IPS-NIHi7 (cell line): ENCODE results near the gene VWA3B.
"Not testable (repeated sequence)": the region's sequence is repeated elsewhere in the genome, so short reads cannot be mapped to it uniquely, and the experiment has no call there.

Experiments used
- DNase-seq: peaks from one replicate; pipeline ENCODE4 v3.0.0; 2012; ENCODE audit warnings: mixed read lengths; ENCODE audit errors: extremely low spot score

Gene VWA3B

GRCh38 chr2:98086491-98087446, at the start of gene VWA3B:
VWA3B (plus strand) TSS chr2:98087167; CDS start chr2:98093093, 5,926 bp downstream.
- peak; percentile 98 for DNase-seq

GRCh38 chr2:98037206-98037605, 49.8 kb upstream of the VWA3B start:
- DNase-seq: no peak

- no peak for DNase-seq
These were observed 49.2 kb upstream of the VWA3B start for GRCh38 chr2:98037666-98038336.

DNA sequence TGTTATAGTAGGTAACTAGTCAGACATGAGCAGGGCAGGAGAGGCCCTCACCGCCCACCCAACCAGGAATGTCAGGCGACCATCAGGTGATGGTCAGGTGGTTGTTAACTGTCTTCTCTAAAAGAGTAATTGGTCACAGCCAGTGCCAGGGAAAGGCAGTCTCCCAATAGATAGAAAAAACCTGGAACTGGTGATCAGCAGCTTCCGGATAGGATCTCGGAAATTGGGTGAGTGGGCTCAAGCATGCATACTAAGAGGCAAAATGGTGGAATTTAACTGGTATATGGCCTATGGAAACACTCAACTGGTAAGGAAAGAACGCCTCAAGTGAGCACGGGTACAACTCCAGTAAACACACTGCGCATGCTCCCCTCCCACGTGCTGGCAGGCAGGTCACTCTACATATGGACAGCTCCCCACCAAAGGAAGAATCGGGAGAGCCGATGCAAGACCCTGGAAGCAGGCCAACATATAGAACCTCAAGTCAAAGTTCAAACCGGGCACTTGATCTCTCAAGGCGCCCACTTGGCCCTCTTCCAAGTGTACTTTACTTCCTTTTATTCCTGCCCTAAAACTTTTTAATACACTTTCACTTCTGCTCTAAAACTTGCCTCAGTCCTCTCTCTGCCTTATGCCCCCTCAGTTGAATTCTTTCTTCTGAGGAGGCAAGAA, 47.7 kb upstream of the VWA3B start:
- no peak for DNase-seq

- DNase-seq: no peak
These were observed 46.5 kb upstream of the VWA3B start for GRCh38 chr2:98040331-98040939.

GRCh38 chr2:98043101-98043500, 43.9 kb upstream of the VWA3B start:
- DNase-seq: no peak

DNA sequence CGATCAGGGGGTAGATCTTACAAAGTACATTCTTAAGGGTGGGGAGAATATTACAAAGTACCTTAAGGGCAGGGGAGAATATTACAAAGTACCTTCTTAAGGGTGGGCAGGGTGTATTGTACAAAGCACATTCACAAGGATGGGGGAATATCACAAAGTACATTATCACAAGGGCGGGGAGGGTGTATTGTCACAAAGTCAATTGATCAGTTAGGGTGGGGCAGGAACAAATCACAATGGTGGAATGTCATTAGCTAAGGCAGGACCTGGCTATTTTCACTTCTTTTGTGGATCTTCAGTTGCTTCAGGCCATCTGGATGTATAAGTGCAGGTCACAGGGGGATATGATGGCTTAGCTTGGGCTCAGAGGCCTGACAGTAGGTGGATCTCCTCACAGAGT, 42.2 kb upstream of the VWA3B start:
- not testable (repeated sequence) for DNase-seq

GRCh38 chr2:98050070-98050469, 36.9 kb upstream of the VWA3B start:
- DNase-seq: no peak

DNA sequence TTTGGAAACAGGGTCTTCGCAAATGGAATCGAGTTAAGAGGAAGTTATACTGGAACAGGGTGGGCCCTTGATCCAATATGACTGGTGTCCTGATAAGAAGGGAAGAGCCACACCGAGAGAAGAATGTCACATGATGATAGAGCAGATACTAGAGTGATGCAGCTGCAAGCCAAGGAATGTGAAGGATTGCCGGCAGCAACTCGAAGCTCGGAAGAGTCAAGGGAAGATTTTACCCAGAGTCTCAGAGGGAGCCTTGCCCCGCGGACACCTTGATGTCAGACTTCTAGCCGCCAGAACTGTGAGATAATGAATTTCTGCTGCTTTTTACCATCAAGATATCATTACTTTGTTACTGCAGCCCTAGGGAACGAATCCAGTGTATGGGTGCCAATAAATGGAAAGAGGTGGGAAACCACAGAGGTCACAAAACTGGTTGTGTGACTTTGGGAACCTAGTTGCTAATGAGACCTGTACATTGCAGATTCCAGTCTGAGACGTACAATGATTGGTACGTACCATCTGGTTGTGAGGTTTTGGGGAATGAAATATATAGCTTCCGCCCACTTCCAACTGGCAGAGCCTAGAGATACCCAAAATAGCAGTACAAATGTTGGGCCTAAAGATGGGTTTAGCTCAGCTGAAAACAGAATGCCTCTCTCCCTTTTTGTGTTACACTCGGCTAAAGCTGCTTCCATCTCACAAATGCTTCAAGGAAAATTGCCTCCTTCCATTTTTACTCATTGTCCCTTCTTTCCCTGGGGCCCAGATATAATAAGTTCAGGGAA, 28.6 kb upstream of the VWA3B start:
- no peak for DNase-seq

GRCh38 chr2:98060277-98060676, 26.7 kb upstream of the VWA3B start:
- no peak for DNase-seq

GRCh38 chr2:98063291-98063854, 23.6 kb upstream of the VWA3B start:
- peak; percentile 28 for DNase-seq

DNA sequence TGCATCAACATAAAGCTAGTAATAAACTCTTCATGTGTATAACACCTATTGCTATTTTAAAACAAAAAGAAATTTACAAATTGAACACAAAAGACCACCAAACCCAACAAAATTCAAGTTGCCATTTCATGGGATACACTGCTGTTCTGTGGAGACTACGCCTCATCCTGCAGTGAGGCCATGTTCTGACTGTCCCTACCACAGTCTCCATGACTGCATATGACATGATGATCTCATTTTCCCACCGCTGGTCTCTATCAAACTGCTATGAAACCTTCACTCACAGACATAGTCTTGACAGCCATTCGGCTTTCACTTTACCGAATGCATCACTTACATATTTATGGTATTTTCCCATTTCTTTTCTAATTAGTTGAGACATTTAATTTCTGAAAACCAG, 21.2 kb upstream of the VWA3B start:
- DNase-seq: no peak

- DNase-seq: no peak
These were observed 19.8 kb upstream of the VWA3B start for GRCh38 chr2:98067160-98067559.

DNA sequence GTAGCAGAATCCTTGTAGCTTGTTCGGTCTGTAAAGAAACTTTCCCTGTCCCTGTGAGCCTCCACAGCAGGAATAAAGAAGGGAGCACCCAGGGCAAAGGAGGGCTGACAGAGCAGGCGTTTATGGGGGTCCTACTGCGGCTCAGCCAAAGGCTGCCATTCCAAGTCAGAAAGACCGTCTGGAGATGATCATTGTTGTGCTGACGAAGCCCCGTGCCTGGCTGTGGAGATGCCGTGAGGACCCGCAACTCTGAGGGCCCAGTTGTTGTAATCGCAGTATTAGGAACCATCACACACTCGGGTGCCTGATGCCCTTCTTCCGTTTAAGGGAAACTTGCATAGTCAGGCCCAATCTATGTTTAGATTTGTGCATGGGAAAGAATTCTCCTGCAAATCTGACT, 16.9 kb upstream of the VWA3B start:
- no peak for DNase-seq

GRCh38 chr2:98072442-98072841, 14.5 kb upstream of the VWA3B start:
- DNase-seq: peak; percentile 33

- DNase-seq: no peak
These were observed 8.3 kb upstream of the VWA3B start for GRCh38 chr2:98078701-98079100.

- no peak for DNase-seq
These were observed 2.7 kb upstream of the VWA3B start for GRCh38 chr2:98084151-98084868.

- DNase-seq: no peak
These were observed 2.1 kb upstream of the VWA3B start for GRCh38 chr2:98084869-98085238.

DNA sequence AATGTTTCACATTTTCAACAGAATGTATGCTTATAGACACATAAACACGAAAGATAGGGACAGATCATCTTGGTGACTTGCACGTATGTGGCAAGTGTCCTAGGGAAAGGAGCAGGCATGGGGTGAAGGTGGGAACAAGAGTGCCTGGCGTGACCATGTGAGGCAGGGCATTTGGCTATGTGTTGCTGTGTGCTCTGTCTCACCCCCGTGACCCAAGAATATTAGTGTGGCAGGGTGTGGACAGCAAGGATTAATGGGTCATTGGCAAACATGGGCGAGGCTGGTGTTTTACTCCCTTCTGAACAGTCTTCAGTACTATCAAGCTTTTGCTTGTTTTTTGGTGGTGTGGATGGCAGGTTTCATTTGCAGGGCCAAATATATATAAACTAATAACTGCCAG, 1.3 kb upstream of the VWA3B start:
- DNase-seq: no peak

GRCh38 chr2:98087447-98088020, 567 bp downstream of the VWA3B start:
- DNase-seq: no peak
